Astrocyte of the spinal cord (primary cell): ENCODE results near the gene IL17B.

Experiments
- DNase-seq: peaks from one replicate; pipeline ENCODE4 v3.0.0; 2011; ENCODE audit warnings: low read depth, low spot score
- H3K4me3 ChIP-seq: 2 replicates; pipeline ENCODE4 v1.5.1; 2011; ENCODE audit warnings: low read depth, mild to moderate bottlenecking, low read length, moderate library complexity
- CTCF ChIP-seq: IDR thresholded peaks from 2 replicates; pipeline ENCODE4 v1.5.1; 2012; ENCODE audit warnings: low read depth, mild to moderate bottlenecking, low read length, inconsistent platforms
- in situ Hi-C: cut with HindIII; loops from 2 replicates; pipeline ENCODE4 v1.10.0; 2017; ENCODE audit warnings: low sequenced_read_pairs

Gene IL17B

GRCh38 chr5:149349382-149349781 lies 29.7 kb downstream of the IL17B start:
- no peak overlapping the region for H3K4me3 ChIP-seq
- DNase-seq = no peak
- in situ Hi-C loops = no loop called here
- no peak for TF ChIP-seq CTCF

- in situ Hi-C loops = no loop called here
- H3K4me3 ChIP-seq = no peak overlapping the region
- no peak for TF ChIP-seq CTCF
- no peak for DNase-seq
Observed at GRCh38 chr5:149348518-149348917, 30.6 kb downstream of the IL17B start.

GRCh38 chr5:149345892-149346222 lies 33.2 kb downstream of the IL17B start:
- DNase-seq = peak; percentile 44
- no peak for TF ChIP-seq CTCF
- in situ Hi-C loops = no loop called here
- H3K4me3 ChIP-seq = peak overlapping the region; percentile 65

- in situ Hi-C loops = no loop called here
- TF ChIP-seq CTCF = no peak
- peak; percentile 97 for DNase-seq
- H3K4me3 ChIP-seq = peak within 1 kb of the TSS; percentile 65
Observed at GRCh38 chr5:149345147-149345891, 33.8 kb downstream of the IL17B start, which contains the start of gene GRPEL2. Gene GRPEL2 (plus strand): TSS chr5:149345499. CDS start chr5:149345540, 41 bp downstream.

GRCh38 chr5:149344151-149344550 lies 34.9 kb downstream of the IL17B start:
- no peak for TF ChIP-seq CTCF
- no peak for DNase-seq
- no peak overlapping the region for H3K4me3 ChIP-seq
- in situ Hi-C loops = no loop called here

- TF ChIP-seq CTCF = no peak
- no peak overlapping the region for H3K4me3 ChIP-seq
- in situ Hi-C loops = no loop called here
- DNase-seq = no peak
Observed at GRCh38 chr5:149341876-149342275, 37.2 kb downstream of the IL17B start.
